Stimulated activated CD4-positive, alpha-beta T cell treated with anti-CD3 and anti-CD28 coated beads, Interleukin-1b, Interleukin-23, amount 100 ng/mL, for 1 hour (primary cell): Measurements from ENCODE around the gene EXOC8.
A peak's percentile ranks its signal among the peaks of the same experiment; 100 is the strongest.

Experiments
- DNase-seq, 2 donors: peaks; one replicate each; pipeline ENCODE4 v3.0.0-alpha.2; 2020; ENCODE audit warnings: low read depth in 2 of 2

Gene EXOC8

DNA sequence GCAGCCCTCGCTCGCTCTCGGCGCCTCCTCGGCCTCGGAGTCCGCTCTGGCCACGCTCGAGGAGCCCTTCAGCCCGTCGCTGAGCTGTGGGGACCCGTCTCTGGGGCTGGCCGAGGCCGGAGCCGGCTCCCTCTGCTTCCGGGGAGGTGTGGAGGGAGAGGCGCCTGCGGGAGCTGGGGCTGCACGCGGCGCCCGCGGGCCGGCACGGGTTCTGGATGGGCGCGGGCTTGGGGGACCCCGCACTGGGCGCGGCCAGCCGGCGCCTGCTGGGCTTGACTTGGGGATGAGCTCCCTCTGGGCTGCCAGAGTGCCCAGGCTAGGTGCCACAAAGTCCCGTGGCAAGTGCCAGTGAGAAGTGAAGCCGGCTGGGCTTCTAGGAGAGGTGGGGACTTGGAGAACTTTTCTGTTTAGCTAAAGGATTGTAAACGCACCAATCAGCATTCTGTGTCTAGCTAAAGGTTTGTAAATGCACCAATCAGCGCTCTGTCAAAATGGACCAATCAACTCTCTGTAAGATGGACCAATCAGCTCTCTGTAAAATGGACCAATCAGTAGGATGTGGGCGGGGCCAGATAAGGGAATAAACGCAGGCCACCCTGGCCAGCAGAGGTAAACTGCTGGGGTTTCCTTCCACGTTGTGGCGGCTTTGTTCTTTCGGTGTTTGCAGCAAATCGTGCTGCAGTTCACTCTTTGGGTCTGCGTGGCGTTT lies 20.2 kb downstream of the EXOC8 start:
- DNase-seq = no peak

DNA sequence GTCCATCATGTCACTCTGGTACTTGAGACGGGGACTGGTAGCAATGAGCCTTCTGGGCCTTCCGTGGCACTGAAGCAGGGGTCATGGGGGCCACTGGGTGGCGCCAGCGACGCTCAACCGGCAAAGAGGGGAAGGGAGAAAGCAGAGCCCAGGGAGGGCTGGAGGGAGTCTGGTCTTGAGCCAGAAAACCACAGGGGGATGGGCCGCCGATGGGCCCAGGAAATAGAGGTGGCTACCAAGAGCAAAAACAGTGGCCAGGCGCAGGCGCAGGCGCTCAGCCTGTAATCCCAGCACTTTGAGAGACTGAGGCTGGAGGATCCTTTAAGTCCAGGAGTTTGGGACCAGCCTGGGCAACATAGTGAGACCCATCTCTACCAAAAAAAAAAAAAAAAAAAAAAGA lies 21.8 kb downstream of the EXOC8 start:
- peak in 1 of 2 donors; percentile 14 for DNase-seq

DNA sequence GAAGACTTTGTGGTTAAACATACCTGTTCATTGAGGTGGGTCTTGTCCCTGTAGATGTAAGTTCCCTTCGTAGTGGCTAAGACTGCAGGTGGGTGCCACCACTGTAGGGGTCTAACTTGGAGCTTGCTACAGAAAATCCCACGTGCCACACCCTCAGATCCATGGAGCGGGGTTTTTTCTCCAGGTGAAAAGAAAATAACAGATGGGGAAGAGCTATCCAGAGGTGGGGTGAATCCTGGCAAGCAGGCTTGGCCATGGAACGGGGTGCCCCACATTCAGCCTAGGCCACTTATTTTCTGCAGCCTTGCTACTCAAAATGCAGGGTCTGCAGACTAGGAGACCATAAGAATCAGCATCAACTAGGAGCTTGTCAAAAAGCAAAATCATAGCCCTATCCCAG lies 24.0 kb downstream of the EXOC8 start:
- DNase-seq = no peak

- no peak for DNase-seq
These were observed 25.2 kb downstream of the EXOC8 start for GRCh38 chr1:231312432-231312788.

GRCh38 chr1:231311720-231312431 lies 25.8 kb downstream of the EXOC8 start:
- no peak for DNase-seq

DNA sequence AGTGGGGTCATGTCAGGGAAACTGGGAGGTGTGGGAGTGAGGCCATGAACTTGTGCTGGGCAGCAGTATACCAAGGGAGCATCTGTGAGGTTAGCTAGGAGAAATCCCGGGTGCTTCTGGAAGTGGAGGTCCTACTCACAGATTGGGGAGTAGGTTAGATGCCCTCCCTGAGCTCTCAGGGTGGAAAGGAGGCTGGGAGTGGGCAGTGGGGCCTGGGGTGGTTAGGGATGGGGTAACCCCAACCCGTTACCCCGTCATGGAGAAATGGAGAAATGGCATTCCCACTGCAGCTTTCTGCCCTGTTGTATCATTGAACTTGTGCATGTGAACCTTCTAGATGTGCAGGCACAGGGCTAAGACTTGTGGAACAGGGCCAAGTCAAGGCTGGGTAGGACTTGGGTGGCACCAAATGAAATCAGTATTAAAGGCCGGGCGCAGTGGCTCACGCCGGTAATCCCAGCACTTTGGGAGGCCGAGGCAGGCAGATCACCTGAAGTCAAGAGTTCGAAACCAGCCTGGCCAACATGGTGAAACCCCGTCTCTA lies 27.2 kb downstream of the EXOC8 start:
- DNase-seq = no peak

- DNase-seq = no peak
These were observed 35.7 kb downstream of the EXOC8 start for GRCh38 chr1:231301990-231302389.

GRCh38 chr1:231295938-231296337 lies 41.7 kb downstream of the EXOC8 start:
- DNase-seq = no peak

- no peak for DNase-seq
These were observed 51.0 kb downstream of the EXOC8 start for GRCh38 chr1:231286603-231287002.

DNA sequence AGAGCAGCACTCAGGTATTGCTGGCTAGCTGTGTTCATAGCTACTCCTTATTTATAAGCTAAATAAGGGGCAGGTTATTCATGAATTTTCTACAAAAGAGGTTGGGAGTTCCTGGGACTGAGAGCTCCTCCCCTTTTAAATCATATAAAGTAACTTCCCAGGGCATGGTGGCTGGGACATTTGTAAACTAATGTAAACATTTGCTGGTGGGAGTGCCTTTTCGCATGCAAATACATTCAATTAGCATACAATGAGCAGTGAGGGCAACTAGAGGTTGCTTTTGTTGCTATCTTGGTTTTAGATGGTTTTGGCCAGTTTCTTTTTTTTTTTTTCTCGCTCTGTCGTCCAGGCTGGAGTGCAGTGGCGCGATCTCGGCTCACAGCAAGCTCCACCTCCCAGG lies 53.2 kb downstream of the EXOC8 start:
- DNase-seq = no peak
